Activated T-helper 1 cell treated with Interleukin-2 at 50 U/mL for 16 hours (primary cell): ENCODE data around the gene MISP.

Experiments used
- DNase-seq: peaks from one replicate; pipeline ENCODE4 v3.0.0-alpha.2; 2020; ENCODE audit warnings: low read depth

The MISP gene

DNA sequence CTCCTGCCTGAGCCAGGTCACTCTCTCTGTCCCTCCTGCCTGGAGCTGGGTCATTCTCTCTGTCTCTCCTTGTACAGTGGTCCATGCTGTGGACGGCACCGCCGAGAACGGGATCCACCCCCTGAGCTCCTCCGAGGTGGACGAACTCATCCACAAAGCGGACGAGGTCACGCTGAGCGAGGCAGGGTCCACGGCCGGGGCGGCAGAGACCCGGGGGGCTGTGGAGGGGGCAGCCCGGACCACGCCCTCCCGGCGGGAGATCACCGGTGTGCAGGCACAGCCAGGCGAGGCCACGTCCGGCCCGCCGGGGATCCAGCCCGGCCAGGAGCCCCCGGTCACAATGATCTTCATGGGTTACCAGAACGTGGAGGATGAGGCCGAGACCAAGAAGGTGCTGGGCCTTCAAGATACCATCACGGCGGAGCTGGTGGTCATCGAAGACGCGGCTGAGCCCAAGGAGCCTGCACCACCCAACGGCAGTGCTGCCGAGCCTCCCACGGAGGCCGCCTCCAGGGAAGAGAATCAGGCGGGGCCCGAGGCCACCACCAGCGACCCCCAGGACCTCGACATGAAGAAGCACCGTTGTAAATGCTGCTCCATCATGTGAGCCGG is 4.6 kb upstream of the MISP start:
- DNase-seq: no peak

GRCh38 chr19:746956-747355 is 4.0 kb upstream of the MISP start:
- DNase-seq: no peak

DNA sequence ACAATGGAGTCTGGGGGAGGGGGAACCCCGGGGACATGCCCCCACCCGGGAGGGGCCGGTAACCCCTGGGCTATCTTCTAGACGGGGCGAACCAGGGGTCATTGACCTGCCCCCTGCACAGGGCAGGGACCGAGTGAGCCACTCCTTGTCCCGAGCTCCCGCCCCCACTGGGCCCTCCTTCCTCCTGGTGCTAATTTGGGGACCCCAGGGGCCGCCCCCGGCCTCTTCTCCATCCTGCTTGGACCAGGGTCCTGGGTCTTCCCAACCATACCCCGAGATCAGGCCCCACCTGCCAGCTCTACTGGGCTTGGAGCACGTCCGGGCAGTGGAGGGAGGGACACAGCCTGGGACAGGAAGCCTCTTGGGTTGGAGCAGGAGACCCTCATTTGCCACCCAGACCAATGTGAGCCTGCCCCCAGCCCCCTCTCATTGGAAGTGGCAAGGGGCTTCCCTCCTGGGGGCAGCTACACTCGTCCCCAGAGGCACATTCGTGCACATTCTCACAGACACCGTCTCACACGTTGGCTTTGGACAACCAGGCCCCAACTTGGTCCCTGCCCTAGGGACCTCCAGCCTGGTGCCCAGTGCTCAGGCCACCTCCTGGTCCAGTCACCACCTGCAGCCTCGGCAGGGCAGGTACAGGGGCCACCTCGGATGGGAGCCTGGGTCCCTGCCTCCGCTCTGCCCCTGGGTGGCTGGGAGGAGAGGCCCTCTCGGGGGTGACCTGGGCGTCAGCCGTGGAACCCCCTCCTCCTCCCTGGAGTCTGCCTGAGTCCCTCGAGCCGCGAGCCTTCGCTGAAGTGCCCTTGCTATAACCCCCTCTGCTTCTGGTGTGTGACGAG is 3.3 kb upstream of the MISP start:
- DNase-seq: no peak

- no peak for DNase-seq
Measured at GRCh38 chr19:748274-748598, 2.7 kb upstream of the MISP start.

DNA sequence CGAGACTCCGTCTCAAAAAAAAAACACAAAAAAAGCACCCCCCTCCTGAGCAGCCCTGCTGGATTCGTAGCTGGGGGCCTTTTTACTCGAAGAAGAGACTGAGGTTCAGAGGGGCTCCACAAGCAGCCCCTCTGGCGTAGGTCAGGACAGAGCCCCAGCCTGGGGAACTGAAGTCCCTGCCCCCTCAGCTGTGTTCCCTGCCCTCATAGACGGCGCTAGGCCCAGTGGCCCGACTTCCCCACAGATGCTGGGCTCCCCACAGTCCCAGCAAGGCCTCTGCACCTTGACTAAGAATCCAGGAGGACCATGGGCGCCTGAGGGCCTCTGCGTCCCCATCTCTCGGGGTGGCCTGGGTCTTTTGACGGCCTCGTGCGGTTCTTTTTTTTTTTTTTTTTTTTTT is 1.1 kb upstream of the MISP start:
- no peak for DNase-seq

- no peak for DNase-seq
Measured at GRCh38 chr19:751501-752341, 809 bp downstream of the MISP start.

- no peak for DNase-seq
Measured at GRCh38 chr19:752652-753517, 2.0 kb downstream of the MISP start.

DNA sequence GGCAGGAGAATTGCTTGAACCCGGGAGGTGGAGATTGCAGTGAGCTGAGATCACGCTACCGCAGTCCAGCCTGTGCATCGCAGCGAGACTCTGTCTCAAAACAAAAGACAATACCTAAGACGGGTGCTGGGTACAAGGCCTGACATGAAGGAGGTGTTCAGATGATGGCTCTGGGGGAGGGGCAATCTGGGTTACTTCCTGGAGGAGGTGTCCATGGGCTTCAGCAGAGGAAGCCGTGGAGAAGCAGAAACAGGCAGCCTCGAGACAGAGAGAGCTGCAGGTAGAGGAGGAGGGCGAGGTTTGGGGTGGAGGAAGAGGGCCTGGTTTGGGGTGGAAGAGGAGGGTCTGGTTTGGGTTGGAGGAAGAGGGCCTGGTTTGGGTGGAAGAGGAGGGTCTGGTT is 3.6 kb downstream of the MISP start:
- DNase-seq: no peak

GRCh38 chr19:755063-755462 is 4.2 kb downstream of the MISP start:
- DNase-seq: no peak

DNA sequence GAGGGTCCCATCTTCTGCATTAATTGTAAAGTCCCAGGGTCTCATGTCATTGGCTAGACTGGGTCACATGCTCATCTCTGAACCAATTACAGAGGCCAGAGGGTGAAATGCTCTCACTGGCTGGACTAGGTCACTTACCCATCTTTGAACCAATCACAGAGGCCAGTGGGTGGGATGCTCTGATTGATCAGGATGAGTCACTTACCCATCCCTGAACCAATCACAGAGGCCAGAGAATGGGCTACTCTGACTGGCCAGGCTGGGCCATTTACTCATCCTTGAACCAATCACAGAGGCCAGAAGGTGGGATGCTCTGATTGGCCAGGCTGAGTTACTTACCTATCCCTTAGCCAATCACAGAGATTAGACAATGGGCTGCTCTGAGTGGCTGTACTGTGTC is 5.3 kb downstream of the MISP start:
- DNase-seq: no peak

GRCh38 chr19:756821-757688 is 6.1 kb downstream of the MISP start:
- no peak for DNase-seq

DNA sequence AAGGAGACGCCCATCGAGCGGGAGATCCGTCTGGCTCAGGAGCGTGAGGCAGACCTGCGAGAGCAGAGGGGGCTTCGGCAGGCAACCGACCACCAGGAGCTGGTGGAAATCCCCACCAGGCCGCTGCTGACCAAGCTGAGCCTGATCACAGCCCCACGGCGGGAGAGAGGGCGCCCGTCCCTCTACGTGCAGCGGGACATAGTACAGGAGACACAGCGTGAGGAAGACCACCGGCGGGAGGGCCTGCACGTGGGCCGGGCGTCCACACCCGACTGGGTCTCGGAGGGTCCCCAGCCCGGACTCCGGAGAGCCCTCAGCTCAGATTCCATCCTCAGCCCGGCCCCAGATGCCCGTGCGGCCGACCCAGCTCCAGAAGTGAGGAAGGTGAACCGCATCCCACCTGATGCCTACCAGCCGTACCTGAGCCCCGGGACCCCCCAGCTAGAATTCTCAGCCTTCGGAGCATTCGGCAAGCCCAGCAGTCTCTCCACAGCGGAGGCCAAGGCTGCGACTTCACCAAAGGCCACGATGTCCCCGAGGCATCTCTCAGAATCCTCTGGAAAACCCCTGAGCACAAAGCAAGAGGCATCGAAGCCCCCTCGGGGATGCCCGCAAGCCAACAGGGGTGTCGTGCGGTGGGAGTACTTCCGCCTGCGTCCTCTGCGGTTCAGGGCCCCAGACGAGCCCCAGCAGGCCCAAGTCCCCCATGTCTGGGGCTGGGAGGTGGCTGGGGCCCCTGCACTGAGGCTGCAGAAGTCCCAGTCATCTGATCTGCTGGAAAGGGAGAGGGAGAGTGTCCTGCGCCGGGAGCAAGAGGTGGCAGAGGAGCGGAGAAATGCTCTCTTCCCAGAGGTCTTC is 7.1 kb downstream of the MISP start:
- DNase-seq: no peak

DNA sequence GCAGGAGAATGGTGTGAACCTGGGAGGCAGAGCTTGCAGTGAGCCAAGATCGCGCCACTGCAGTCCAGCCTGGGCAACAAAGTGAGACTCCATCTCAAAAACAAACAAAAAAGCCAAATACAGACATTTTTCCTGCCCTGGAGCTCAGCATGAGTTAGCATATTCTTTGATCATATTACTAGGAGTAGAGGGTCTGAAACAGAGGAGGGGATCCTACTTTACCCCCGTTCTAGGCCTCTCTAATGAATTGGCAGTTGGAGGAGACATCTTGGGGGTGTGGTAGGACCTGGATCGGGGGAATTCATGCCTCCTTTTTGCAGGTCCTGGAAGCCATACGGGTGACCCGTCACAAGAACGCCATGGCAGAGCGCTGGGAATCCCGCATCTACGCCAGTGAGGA is 12.3 kb downstream of the MISP start:
- DNase-seq: no peak

GRCh38 chr19:763869-764268 is 13.0 kb downstream of the MISP start:
- no peak for DNase-seq

DNA sequence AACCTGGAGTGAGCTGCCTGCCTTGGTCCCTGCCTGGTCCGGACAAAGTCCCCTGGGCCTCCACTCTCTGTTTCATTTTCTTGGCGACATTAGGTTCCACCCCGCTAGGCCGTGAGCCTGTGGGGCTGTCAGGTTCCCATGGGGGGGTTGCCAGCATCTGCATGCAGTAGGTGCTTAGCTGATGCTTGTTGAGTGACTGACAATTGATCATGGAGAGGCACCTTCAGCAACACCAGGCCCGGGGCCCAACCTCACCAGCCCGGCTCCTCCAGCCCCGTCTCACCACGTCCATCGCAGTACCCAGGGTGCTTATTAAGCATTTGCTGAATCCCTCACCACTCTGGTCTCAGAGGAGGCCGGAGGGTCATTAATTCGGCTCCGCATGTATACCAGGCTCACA is 13.4 kb downstream of the MISP start:
- DNase-seq: no peak

GRCh38 chr19:765179-765738 is 14.3 kb downstream of the MISP start:
- no peak for DNase-seq

DNA sequence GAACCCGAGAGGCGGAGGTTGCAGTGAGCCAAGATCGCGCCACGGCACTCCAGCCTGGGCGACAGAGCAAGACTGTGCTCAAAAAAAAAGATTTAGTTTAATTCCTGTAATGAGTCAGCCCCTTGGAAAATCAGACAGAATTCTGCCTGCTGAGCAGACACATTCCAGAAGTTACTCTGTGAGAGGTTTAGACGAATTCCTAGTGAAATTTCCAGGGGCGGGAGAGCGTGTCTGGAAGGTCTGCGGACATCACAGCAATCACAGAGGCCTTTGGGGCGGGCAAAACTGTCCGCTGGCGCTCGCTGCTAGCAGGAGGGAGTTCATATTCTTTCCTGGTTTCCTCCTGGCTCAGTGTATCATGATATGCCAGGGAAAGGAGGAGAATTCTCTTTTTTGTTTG is 17.5 kb downstream of the MISP start:
- no peak for DNase-seq

- no peak for DNase-seq
Measured at GRCh38 chr19:769616-770015, 18.7 kb downstream of the MISP start.

DNA sequence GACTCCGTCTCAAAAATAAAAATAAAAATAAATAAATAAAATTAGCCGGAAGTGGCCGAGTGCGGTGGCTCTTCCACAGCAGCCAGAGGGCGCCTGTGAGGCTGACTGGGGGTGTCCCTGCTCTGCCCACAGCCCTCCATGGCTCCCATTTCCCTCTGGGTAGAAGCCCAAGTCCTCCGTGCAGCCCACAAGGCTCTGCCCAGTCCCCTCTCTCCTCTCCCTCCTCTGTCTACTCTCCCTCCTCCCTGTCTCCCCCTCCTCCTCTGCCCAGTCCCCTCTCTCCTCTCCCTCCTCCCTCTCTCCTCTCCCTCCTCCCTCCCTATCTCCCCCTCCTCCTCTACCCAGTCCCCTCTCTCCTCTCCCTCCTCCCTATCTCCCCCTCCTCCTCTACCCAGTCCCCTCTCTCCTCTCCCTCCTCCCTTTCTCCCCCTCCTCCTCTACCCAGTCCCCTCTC is 20.4 kb downstream of the MISP start:
- no peak for DNase-seq

DNA sequence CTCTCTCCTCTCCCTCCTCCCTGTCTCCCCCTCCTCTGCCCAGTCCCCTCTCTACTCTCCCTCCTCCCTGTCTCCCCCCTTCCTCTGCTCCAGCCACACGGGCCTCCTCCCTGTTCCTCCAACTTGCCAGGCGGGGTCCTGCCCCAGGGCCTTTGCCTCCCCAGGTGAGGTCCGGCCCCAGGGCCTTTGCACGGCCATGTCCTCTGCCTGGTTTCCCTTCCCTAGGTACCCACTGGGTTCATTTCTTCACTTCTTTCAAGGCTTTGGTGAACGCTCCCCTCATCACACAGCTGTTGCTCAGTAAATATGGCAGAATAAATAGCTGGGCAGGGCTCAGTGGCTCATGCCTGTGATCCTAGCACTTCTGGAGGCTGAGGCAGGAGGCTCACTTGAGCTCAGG is 21.2 kb downstream of the MISP start:
- no peak for DNase-seq
